Endothelial cell of umbilical vein (primary cell): ENCODE results near the gene N4BP3. TPM values are rescaled to one million over a fixed set of nuclear protein-coding genes. Genes with fewer than 3 reads are reported as not detected.

Source experiments
- BruUV-seq: library from RNA; stranded (reverse); fragments of 400-500 nt; replicated peaks from 2 replicates; lab custom pipeline; 2021; lab: Mats Ljungman, UMichigan
- CTCF ChIA-PET: fragments of 300-600, 350-600 bp; sonication (Branson Sonifier 250); formaldehyde crosslinking; loops from one replicate; lab custom pipeline; 2021; ENCODE audit warnings: antibody characterized with exemption, inconsistent platforms; lab: Charles Lee
- POLR2A ChIA-PET: fragments of 300-600, 350-600 bp; sonication (Branson Sonifier 250); formaldehyde crosslinking; loops from one replicate; lab custom pipeline; 2021; ENCODE audit warnings: antibody characterized with exemption, inconsistent platforms; lab: Charles Lee
- DNase-seq: peaks from one replicate; pipeline ENCODE4 v3.0.0-alpha.2; 2011; ENCODE audit warnings: low read depth, low spot score
- FAIRE-seq: peaks from 2 replicates; lab custom pipeline; 2011; peaks lifted over from hg19 to GRCh38; lab: Jason Lieb, UNC
- H2AFZ ChIP-seq: 2 replicates; pipeline ENCODE4 v1.6.0; 2012; ENCODE audit warnings: low read depth, low read length, control low read depth, inconsistent platforms
- H3K27ac ChIP-seq: 2 replicates; pipeline ENCODE4 v1.5.1; 2011; ENCODE audit warnings: low read depth, mild to moderate bottlenecking, control low read depth, low read length, moderate library complexity; ENCODE audit not compliant: insufficient read depth
- H3K27me3 ChIP-seq, 2 experiments: 2 replicates each; pipeline versions ENCODE4 v1.6.0 to v1.6.1; 2011; ENCODE audit warnings: low read length in 2 of 2, mixed read lengths in 1 of 2; ENCODE audit not compliant: control insufficient read depth in 2 of 2, insufficient read depth in 2 of 2
- H3K36me3 ChIP-seq, 2 experiments: 2 replicates in 1 of 2; 3 replicates in 1 of 2; pipeline ENCODE4 v1.5.1; 2011; ENCODE audit warnings: low read length in 2 of 2, mild to moderate bottlenecking in 1 of 2, moderate library complexity in 1 of 2; ENCODE audit not compliant: control insufficient read depth in 2 of 2, insufficient read depth in 2 of 2; ENCODE audit errors: extremely low read depth in 1 of 2
- H3K4me1 ChIP-seq: 3 replicates; pipeline ENCODE4 v1.5.1; 2011; ENCODE audit warnings: mild to moderate bottlenecking, low read length; ENCODE audit not compliant: control insufficient read depth, insufficient read depth; ENCODE audit errors: extremely low read depth
- H3K4me2 ChIP-seq: 2 replicates; pipeline ENCODE4 v1.6.1; 2011; ENCODE audit warnings: low read length, control low read depth, mixed read lengths; ENCODE audit not compliant: insufficient read depth
- H3K4me3 ChIP-seq, 3 experiments: fragments of 200-600 bp in 1 of 3; sonication (generic), shearing (Covaris generic) in 1 of 3; replicated peaks in 1 of 3; 2 replicates each; pipeline ENCODE4 v1.5.1; 2011 to 2016; ENCODE audit warnings: control low read depth in 3 of 3, low read length in 3 of 3, mild to moderate bottlenecking in 2 of 3, inconsistent platforms in 1 of 3, low read depth in 1 of 3, moderate library complexity in 1 of 3; ENCODE audit not compliant: insufficient read depth in 1 of 3
- H3K79me2 ChIP-seq: 2 replicates; pipeline ENCODE4 v1.6.0; 2012; ENCODE audit warnings: low read length, inconsistent platforms; ENCODE audit not compliant: control insufficient read depth, insufficient read depth
- H3K9ac ChIP-seq: replicated peaks from 2 replicates; pipeline ENCODE3; 2011; ENCODE audit warnings: low read length, control low read depth; ENCODE audit not compliant: insufficient read depth; ENCODE audit errors: extremely low read depth
- H3K9me1 ChIP-seq: replicated peaks from 3 replicates; pipeline ENCODE4 v1.6.0; 2011; ENCODE audit warnings: mild to moderate bottlenecking, low read length; ENCODE audit not compliant: control insufficient read depth, insufficient read depth; ENCODE audit errors: extremely low read depth
- H3K9me3 ChIP-seq: replicated peaks from 2 replicates; pipeline ENCODE4 v1.5.1; 2012; ENCODE audit warnings: low read length, inconsistent platforms; ENCODE audit not compliant: control insufficient read depth, insufficient read depth
- H4K20me1 ChIP-seq: replicated peaks from 2 replicates; pipeline ENCODE3; 2011; ENCODE audit warnings: mild to moderate bottlenecking, low read length; ENCODE audit not compliant: control insufficient read depth, insufficient read depth; ENCODE audit errors: extremely low read depth
- EZH2 ChIP-seq: IDR thresholded peaks from 2 replicates; pipeline ENCODE4 v1.6.1; 2012; ENCODE audit warnings: borderline replicate concordance, low read depth, mild to moderate bottlenecking, moderate library complexity, low read length, inconsistent platforms; ENCODE audit not compliant: severe bottlenecking
- FOS ChIP-seq: IDR thresholded peaks from 2 replicates; pipeline ENCODE4 v1.6.1; 2011; ENCODE audit warnings: mild to moderate bottlenecking, low read length, moderate library complexity, borderline replicate concordance; ENCODE audit not compliant: insufficient read depth
- GATA2 ChIP-seq: IDR thresholded peaks from 2 replicates; pipeline ENCODE4 v1.7.0; 2011; ENCODE audit warnings: low read depth, mild to moderate bottlenecking, moderate library complexity, mixed read lengths, low read length; ENCODE audit not compliant: insufficient read length, insufficient read depth
- JUN ChIP-seq: IDR thresholded peaks from 2 replicates; pipeline ENCODE4 v1.6.1; 2011; ENCODE audit warnings: borderline replicate concordance, low read depth; ENCODE audit not compliant: insufficient read length, insufficient read depth
- MYC ChIP-seq: IDR thresholded peaks from one replicate; pipeline ENCODE4 v1.6.1; 2011; ENCODE audit warnings: mild to moderate bottlenecking, low read depth, low read length
- POLR2A ChIP-seq: IDR thresholded peaks from 2 replicates; pipeline ENCODE4 v1.6.1; 2012; ENCODE audit warnings: low read depth, mild to moderate bottlenecking, control low read depth, low read length
- POLR2AphosphoS5 ChIP-seq: IDR thresholded peaks from 2 replicates; pipeline ENCODE4 v1.6.1; 2012; ENCODE audit warnings: low read depth, mild to moderate bottlenecking, control low read depth, low read length, moderate library complexity; ENCODE audit not compliant: insufficient read depth
- dilution Hi-C: fragments of 300-500 bp; cut with MboI; formaldehyde crosslinking; loops from one replicate; pipeline ENCODE4 v1.15.0; 2019; ENCODE audit warnings: low sequenced_read_pairs; ENCODE audit not compliant: extremely low pct_ligation_motif_present
- intact Hi-C: fragments of 100-400 bp; cut with micrococcal nuclease; formaldehyde crosslinking; loops from one replicate; pipeline ENCODE4 v1.10.0; 2022
- polyA plus RNA-seq, 4 experiments: library from polyadenylated mRNA; depleted of rRNA in 3 of 4; stranded (reverse) in 3 of 4; unstranded in 1 of 4; fragments of >200 nt; gene quantifications; 2 replicates each; pipeline versions ENCODE4 v1.2.1 to v1.2.3, GENCODE V29; 2011 to 2012; ENCODE audit warnings: missing spikeins in 1 of 4
- total RNA-seq: library from RNA; stranded (reverse); gene quantifications from 2 replicates; pipeline ENCODE4 v1.2.3, GENCODE V29; 2021
- TF ChIP-seq, protein P1 (sequence below), 2 donors: IDR thresholded peaks; 1 replicate in 1 of 2; 2 replicates in 1 of 2; pipeline ENCODE4 v1.5.1; 2011; ENCODE audit warnings: low read length in 2 of 2, mild to moderate bottlenecking in 2 of 2, moderate library complexity in 2 of 2, control low read depth in 1 of 2, inconsistent platforms in 1 of 2, low read depth in 1 of 2; ENCODE audit not compliant: insufficient read depth in 1 of 2; ENCODE audit errors: extremely low read depth in 1 of 2
- TF ChIP-seq, protein P2 (sequence below): IDR thresholded peaks from 2 replicates; pipeline ENCODE4 v1.6.1; 2011; ENCODE audit not compliant: insufficient read depth, insufficient read length

The N4BP3 gene
- total and polyA plus RNA-seq, 2 donors (not counting 3 experiments of a cell fraction or from before 2014, with no cell fraction given), result 11.8 to 38.2 TPM

DNA sequence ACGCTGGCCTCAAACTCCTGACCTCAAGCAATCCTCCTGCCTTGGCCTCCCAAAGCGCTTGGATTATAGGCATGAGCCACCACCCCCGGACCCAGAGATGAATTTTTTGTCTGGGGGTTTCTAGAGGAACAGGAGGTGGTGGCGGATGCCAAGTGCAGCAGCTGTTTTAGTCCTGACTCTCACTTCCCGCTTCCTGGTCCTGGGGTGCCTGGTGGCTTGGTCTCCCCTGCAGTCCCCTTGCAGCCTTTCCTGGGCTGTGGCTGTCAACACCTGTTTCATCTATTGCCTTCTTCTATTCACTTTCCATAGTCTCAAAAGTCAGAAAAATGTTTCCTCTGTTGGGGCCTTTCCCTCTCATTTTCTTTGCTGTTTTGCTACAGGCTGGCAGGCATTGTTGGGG is 46.8 kb downstream of the N4BP3 start:
- peaks cover 0 to 2% of the 10 kb centered on the region in 2 experiments for H3K27me3 ChIP-seq
- no peaks in the 10 kb centered on the region for H3K4me1 ChIP-seq
- DNase-seq (no peak), FAIRE-seq (no peak)
- H2AFZ ChIP-seq, result no peak overlapping the region
- dilution Hi-C loops, result no loop called here
- no peaks in the 10 kb centered on the region for H3K9me1 ChIP-seq
- BruUV-seq, result no TSS peak
- H3K4me3 ChIP-seq, result no peak overlapping the region
- H3K9ac ChIP-seq, result no peak overlapping the region
- TF ChIP-seq, protein P1, sequence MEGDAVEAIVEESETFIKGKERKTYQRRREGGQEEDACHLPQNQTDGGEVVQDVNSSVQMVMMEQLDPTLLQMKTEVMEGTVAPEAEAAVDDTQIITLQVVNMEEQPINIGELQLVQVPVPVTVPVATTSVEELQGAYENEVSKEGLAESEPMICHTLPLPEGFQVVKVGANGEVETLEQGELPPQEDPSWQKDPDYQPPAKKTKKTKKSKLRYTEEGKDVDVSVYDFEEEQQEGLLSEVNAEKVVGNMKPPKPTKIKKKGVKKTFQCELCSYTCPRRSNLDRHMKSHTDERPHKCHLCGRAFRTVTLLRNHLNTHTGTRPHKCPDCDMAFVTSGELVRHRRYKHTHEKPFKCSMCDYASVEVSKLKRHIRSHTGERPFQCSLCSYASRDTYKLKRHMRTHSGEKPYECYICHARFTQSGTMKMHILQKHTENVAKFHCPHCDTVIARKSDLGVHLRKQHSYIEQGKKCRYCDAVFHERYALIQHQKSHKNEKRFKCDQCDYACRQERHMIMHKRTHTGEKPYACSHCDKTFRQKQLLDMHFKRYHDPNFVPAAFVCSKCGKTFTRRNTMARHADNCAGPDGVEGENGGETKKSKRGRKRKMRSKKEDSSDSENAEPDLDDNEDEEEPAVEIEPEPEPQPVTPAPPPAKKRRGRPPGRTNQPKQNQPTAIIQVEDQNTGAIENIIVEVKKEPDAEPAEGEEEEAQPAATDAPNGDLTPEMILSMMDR (IDR thresholded peaks at IDR 0.05; ENCODE audit: extremely low read depth in 1 of 2, insufficient read depth in 1 of 2, low read depth in 1 of 2, low read length in 2 of 2), result no peak
- TF ChIP-seq EZH2, result no peak
- TF ChIP-seq JUN, result no peak
- no peak for TF ChIP-seq POLR2A
- no peak for TF ChIP-seq MYC
- TF ChIP-seq GATA2, result no peak
- no peak for TF ChIP-seq FOS
- no peak for TF ChIP-seq POLR2AphosphoS5
- TF ChIP-seq, protein P2, sequence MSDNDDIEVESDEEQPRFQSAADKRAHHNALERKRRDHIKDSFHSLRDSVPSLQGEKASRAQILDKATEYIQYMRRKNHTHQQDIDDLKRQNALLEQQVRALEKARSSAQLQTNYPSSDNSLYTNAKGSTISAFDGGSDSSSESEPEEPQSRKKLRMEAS, result no peak
- H4K20me1 ChIP-seq, result no peaks in the 10 kb centered on the region
- H3K4me2 ChIP-seq, result no peak overlapping the region
- no peak overlapping the region for H3K27ac ChIP-seq
- H3K36me3 ChIP-seq, result no peaks in the 10 kb centered on the region
- CTCF ChIA-PET, result interaction anchor here (1.0 to 5.3 kb wide), 2 partner anchors 37 to 83 kb away, joined by 3 to 44 read pairs; no protein-coding TSS in a partner anchor
- intact Hi-C loops, result no loop called here
- POLR2A ChIA-PET, result no interaction called here
- H3K79me2 ChIP-seq, result no peaks in the 10 kb centered on the region
- no peaks in the 10 kb centered on the region for H3K9me3 ChIP-seq
